ENCODE results near the gene FOXRED2.

Gene FOXRED2

GRCh38 chr22:36472689-36473088 lies 34.2 kb downstream of the FOXRED2 start:
- Histone ChIP-seq H3K4me1 (ENCODE audit: control insufficient read depth in 1 of 2, insufficient read depth in 2 of 2, low read length in 2 of 2) (peaks cover 3 to 11% of the 10 kb centered on the region in 2 donors), H3K4me3 (ENCODE audit: low read depth in 1 of 2, low read length in 2 of 2) (no peak overlapping the region), H3K9ac (ENCODE audit: low read depth in 1 of 2, low read length in 2 of 2) (no peak overlapping the region), H3K27me3 (ENCODE audit: control insufficient read depth in 1 of 2, insufficient read depth in 2 of 2, low read length in 2 of 2) (no peaks in the 10 kb centered on the region), H3K9me3 (ENCODE audit: control insufficient read depth in 1 of 2, low read length in 2 of 2) (no peaks in the 10 kb centered on the region), H3K36me3 (ENCODE audit: control insufficient read depth in 1 of 2, insufficient read depth in 2 of 2, low read length in 2 of 2) (peaks cover 42 to 64% of the 10 kb centered on the region in 2 donors), H3K27ac (ENCODE audit: low read depth, low read length) (no peak overlapping the region)

- H3K4me1 ChIP-seq (ENCODE audit: control insufficient read depth in 1 of 2, insufficient read depth in 2 of 2, low read length in 2 of 2): peaks cover 3 to 14% of the 10 kb centered on the region in 2 donors
- H3K4me3 ChIP-seq (ENCODE audit: low read depth in 1 of 2, low read length in 2 of 2): no peak overlapping the region
- H3K27ac ChIP-seq (ENCODE audit: low read depth, low read length): no peak overlapping the region
Measured at GRCh38 chr22:36471341-36471821, 35.5 kb downstream of the FOXRED2 start.

GRCh38 chr22:36470994-36471331 lies 35.9 kb downstream of the FOXRED2 start:
- no peak overlapping the region for H3K27ac ChIP-seq (ENCODE audit: low read depth, low read length)
- H3K9ac ChIP-seq (ENCODE audit: low read depth in 1 of 2, low read length in 2 of 2): no peak overlapping the region
- H3K36me3 ChIP-seq (ENCODE audit: control insufficient read depth in 1 of 2, insufficient read depth in 2 of 2, low read length in 2 of 2): peaks cover 36 to 60% of the 10 kb centered on the region in 2 donors
- H3K27me3 ChIP-seq (ENCODE audit: control insufficient read depth in 1 of 2, insufficient read depth in 2 of 2, low read length in 2 of 2): no peaks in the 10 kb centered on the region
- H3K4me3 ChIP-seq (ENCODE audit: low read depth in 1 of 2, low read length in 2 of 2): no peak overlapping the region
- no peaks in the 10 kb centered on the region for H3K9me3 ChIP-seq (ENCODE audit: control insufficient read depth in 1 of 2, low read length in 2 of 2)
- peaks cover 4 to 14% of the 10 kb centered on the region in 2 donors for H3K4me1 ChIP-seq (ENCODE audit: control insufficient read depth in 1 of 2, insufficient read depth in 2 of 2, low read length in 2 of 2)

More at GRCh38 chr22:36471341-36471821, 35.5 kb downstream of the FOXRED2 start:
- Histone ChIP-seq H3K9me3 (ENCODE audit: control insufficient read depth in 1 of 2, low read length in 2 of 2) (no peaks in the 10 kb centered on the region), H3K9ac (ENCODE audit: low read depth in 1 of 2, low read length in 2 of 2) (no peak overlapping the region), H3K27me3 (ENCODE audit: control insufficient read depth in 1 of 2, insufficient read depth in 2 of 2, low read length in 2 of 2) (no peaks in the 10 kb centered on the region), H3K36me3 (ENCODE audit: control insufficient read depth in 1 of 2, insufficient read depth in 2 of 2, low read length in 2 of 2) (peaks cover 37 to 63% of the 10 kb centered on the region in 2 donors)

- peaks cover 10 to 20% of the 10 kb centered on the region in 2 donors for H3K4me1 ChIP-seq (ENCODE audit: control insufficient read depth in 1 of 2, insufficient read depth in 2 of 2, low read length in 2 of 2)
- no peaks in the 10 kb centered on the region for H3K9me3 ChIP-seq (ENCODE audit: control insufficient read depth in 1 of 2, low read length in 2 of 2)
- no peak overlapping the region for H3K4me3 ChIP-seq (ENCODE audit: low read depth in 1 of 2, low read length in 2 of 2)
- no peak overlapping the region for H3K27ac ChIP-seq (ENCODE audit: low read depth, low read length)
- H3K36me3 ChIP-seq (ENCODE audit: control insufficient read depth in 1 of 2, insufficient read depth in 2 of 2, low read length in 2 of 2): peaks cover 30 to 54% of the 10 kb centered on the region in 2 donors
- no peaks in the 10 kb centered on the region for H3K27me3 ChIP-seq (ENCODE audit: control insufficient read depth in 1 of 2, insufficient read depth in 2 of 2, low read length in 2 of 2)
- H3K9ac ChIP-seq (ENCODE audit: low read depth in 1 of 2, low read length in 2 of 2): peak overlapping the region; percentile 5 to 35
Measured at GRCh38 chr22:36470162-36470993, 36.5 kb downstream of the FOXRED2 start.

GRCh38 chr22:36469094-36469710 lies 37.6 kb downstream of the FOXRED2 start:
- H3K9me3 ChIP-seq (ENCODE audit: control insufficient read depth in 1 of 2, low read length in 2 of 2): no peaks in the 10 kb centered on the region
- no peak overlapping the region for H3K9ac ChIP-seq (ENCODE audit: low read depth in 1 of 2, low read length in 2 of 2)
- H3K4me1 ChIP-seq (ENCODE audit: control insufficient read depth in 1 of 2, insufficient read depth in 2 of 2, low read length in 2 of 2): peaks cover 16 to 22% of the 10 kb centered on the region in 2 donors
- H3K36me3 ChIP-seq (ENCODE audit: control insufficient read depth in 1 of 2, insufficient read depth in 2 of 2, low read length in 2 of 2): peaks cover 23 to 42% of the 10 kb centered on the region in 2 donors
- no peaks in the 10 kb centered on the region for H3K27me3 ChIP-seq (ENCODE audit: control insufficient read depth in 1 of 2, insufficient read depth in 2 of 2, low read length in 2 of 2)
- H3K4me3 ChIP-seq (ENCODE audit: low read depth in 1 of 2, low read length in 2 of 2): no peak overlapping the region
- no peak overlapping the region for H3K27ac ChIP-seq (ENCODE audit: low read depth, low read length)

- peaks cover 15 to 34% of the 10 kb centered on the region in 2 donors for H3K36me3 ChIP-seq (ENCODE audit: control insufficient read depth in 1 of 2, insufficient read depth in 2 of 2, low read length in 2 of 2)
- peaks cover 16 to 22% of the 10 kb centered on the region in 2 donors for H3K4me1 ChIP-seq (ENCODE audit: control insufficient read depth in 1 of 2, insufficient read depth in 2 of 2, low read length in 2 of 2)
- H3K27me3 ChIP-seq (ENCODE audit: control insufficient read depth in 1 of 2, insufficient read depth in 2 of 2, low read length in 2 of 2): no peaks in the 10 kb centered on the region
- no peaks in the 10 kb centered on the region for H3K9me3 ChIP-seq (ENCODE audit: control insufficient read depth in 1 of 2, low read length in 2 of 2)
- no peak overlapping the region for H3K4me3 ChIP-seq (ENCODE audit: low read depth in 1 of 2, low read length in 2 of 2)
- H3K27ac ChIP-seq (ENCODE audit: low read depth, low read length): peak overlapping the region; percentile 56
- no peak overlapping the region for H3K9ac ChIP-seq (ENCODE audit: low read depth in 1 of 2, low read length in 2 of 2)
Measured at GRCh38 chr22:36467946-36468345, 38.9 kb downstream of the FOXRED2 start.

GRCh38 chr22:36467042-36467810 lies 39.6 kb downstream of the FOXRED2 start:
- Histone ChIP-seq H3K27ac (ENCODE audit: low read depth, low read length) (peak overlapping the region; percentile 56), H3K9ac (ENCODE audit: low read depth in 1 of 2, low read length in 2 of 2) (no peak overlapping the region), H3K4me1 (ENCODE audit: control insufficient read depth in 1 of 2, insufficient read depth in 2 of 2, low read length in 2 of 2) (peaks cover 16 to 22% of the 10 kb centered on the region in 2 donors), H3K27me3 (ENCODE audit: control insufficient read depth in 1 of 2, insufficient read depth in 2 of 2, low read length in 2 of 2) (no peaks in the 10 kb centered on the region), H3K36me3 (ENCODE audit: control insufficient read depth in 1 of 2, insufficient read depth in 2 of 2, low read length in 2 of 2) (peaks cover 9 to 28% of the 10 kb centered on the region in 2 donors), H3K9me3 (ENCODE audit: control insufficient read depth in 1 of 2, low read length in 2 of 2) (no peaks in the 10 kb centered on the region), H3K4me3 (ENCODE audit: low read depth in 1 of 2, low read length in 2 of 2) (no peak overlapping the region)

GRCh38 chr22:36466258-36466657 lies 40.6 kb downstream of the FOXRED2 start:
- Histone ChIP-seq H3K4me1 (ENCODE audit: control insufficient read depth in 1 of 2, insufficient read depth in 2 of 2, low read length in 2 of 2) (peaks cover 16 to 26% of the 10 kb centered on the region in 2 donors), H3K9me3 (ENCODE audit: control insufficient read depth in 1 of 2, low read length in 2 of 2) (no peaks in the 10 kb centered on the region), H3K27me3 (ENCODE audit: control insufficient read depth in 1 of 2, insufficient read depth in 2 of 2, low read length in 2 of 2) (no peaks in the 10 kb centered on the region), H3K9ac (ENCODE audit: low read depth in 1 of 2, low read length in 2 of 2) (peak overlapping the region in 1 of 2 donors; percentile 15), H3K4me3 (ENCODE audit: low read depth in 1 of 2, low read length in 2 of 2) (no peak overlapping the region), H3K36me3 (ENCODE audit: control insufficient read depth in 1 of 2, insufficient read depth in 2 of 2, low read length in 2 of 2) (peaks cover 7 to 23% of the 10 kb centered on the region in 2 donors), H3K27ac (ENCODE audit: low read depth, low read length) (no peak overlapping the region)

GRCh38 chr22:36465232-36466021 lies 41.4 kb downstream of the FOXRED2 start:
- no peaks in the 10 kb centered on the region for H3K27me3 ChIP-seq (ENCODE audit: control insufficient read depth in 1 of 2, insufficient read depth in 2 of 2, low read length in 2 of 2)
- H3K27ac ChIP-seq (ENCODE audit: low read depth, low read length): peak overlapping the region; percentile 64
- H3K9me3 ChIP-seq (ENCODE audit: control insufficient read depth in 1 of 2, low read length in 2 of 2): no peaks in the 10 kb centered on the region
- peak overlapping the region; percentile 15 to 36 for H3K9ac ChIP-seq (ENCODE audit: low read depth in 1 of 2, low read length in 2 of 2)
- H3K36me3 ChIP-seq (ENCODE audit: control insufficient read depth in 1 of 2, insufficient read depth in 2 of 2, low read length in 2 of 2): peaks cover 7 to 16% of the 10 kb centered on the region in 2 donors
- no peak overlapping the region for H3K4me3 ChIP-seq (ENCODE audit: low read depth in 1 of 2, low read length in 2 of 2)
- peaks cover 16 to 26% of the 10 kb centered on the region in 2 donors for H3K4me1 ChIP-seq (ENCODE audit: control insufficient read depth in 1 of 2, insufficient read depth in 2 of 2, low read length in 2 of 2)
